Tibial artery (tissue), 4 donors: ENCODE results near the gene P2RX5.
A peak's percentile ranks its signal among the peaks of the same experiment; 100 is the strongest.

ENCODE experiments used
- DNase-seq, 2 donors: peaks; one replicate each; pipeline ENCODE4 v3.0.0-alpha.2; 2019
- H3K27ac ChIP-seq, 2 donors: fragments of 200-600 bp; sonication (generic) in 1 of 2; 1 replicate in 1 of 2; 2 replicates in 1 of 2; pipeline ENCODE4 v1.5.1; 2018 to 2019; ENCODE audit warnings: mild to moderate bottlenecking in 1 of 2
- H3K27me3 ChIP-seq, 2 donors: fragments of 200-600 bp; sonication (generic) in 1 of 2; one replicate each; pipeline versions ENCODE4 v1.5.1 to v1.6.0; 2016 to 2019
- H3K36me3 ChIP-seq, 3 donors: fragments of 200-600 bp; sonication (generic) in 2 of 3; one replicate each; pipeline ENCODE4 v1.5.1; 2016 to 2019; ENCODE audit warnings: mild to moderate bottlenecking in 2 of 3
- H3K4me1 ChIP-seq, 4 donors: fragments of 200-600 bp; sonication (generic) in 2 of 4; 1 replicate in 3 of 4; 2 replicates in 1 of 4; pipeline ENCODE4 v1.5.1; 2016 to 2019
- H3K4me3 ChIP-seq, 2 donors: fragments of 200-600 bp; sonication (generic) in 1 of 2; 1 replicate in 1 of 2; 2 replicates in 1 of 2; pipeline ENCODE4 v1.5.1; 2018 to 2019; ENCODE audit warnings: mild to moderate bottlenecking in 2 of 2
- H3K9me3 ChIP-seq, 3 donors: fragments of 200-600 bp; sonication (generic) in 1 of 3; one replicate each; pipeline ENCODE4 v1.5.1; 2016 to 2019
- intact Hi-C: fragments of 100-400 bp; cut with DNase I; formaldehyde crosslinking; loops from one replicate; pipeline ENCODE4 v1.15.0; 2023; ENCODE audit warnings: low total_unique reads
- TF ChIP-seq, protein P1 (sequence below), 2 experiments: fragments of 200-600 bp in 1 of 2; fragments of 450-650 bp in 1 of 2; IDR thresholded peaks; one replicate each; pipeline ENCODE4 v1.5.1; 2017 to 2019; ENCODE audit warnings: antibody characterized with exemption in 2 of 2, mild to moderate bottlenecking in 1 of 2, moderate library complexity in 1 of 2

The P2RX5 gene

DNA sequence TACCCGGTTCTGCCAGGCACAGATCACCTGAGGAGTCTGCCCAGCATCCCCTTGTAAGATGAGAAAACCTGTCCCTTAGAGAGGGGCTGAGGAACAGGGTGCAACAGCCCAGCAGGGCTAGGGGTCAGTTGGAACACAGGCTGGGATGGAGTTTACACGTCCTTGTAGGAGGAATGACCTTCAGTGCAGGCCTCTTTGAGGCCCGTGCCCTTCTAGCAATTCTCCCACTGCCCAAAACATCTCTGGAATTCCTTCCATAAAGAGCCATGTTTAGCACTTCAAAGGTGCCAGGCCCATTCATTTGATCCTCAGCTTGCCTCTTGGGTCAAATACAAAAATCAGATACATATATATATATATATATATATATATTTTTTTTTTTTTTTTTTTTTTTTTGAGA, 54.9 kb downstream of the P2RX5 start:
- Histone ChIP-seq H3K27ac (no peak overlapping the region), H3K4me1 (peaks cover 0 to 11% (median 9%) of the 10 kb centered on the region in 4 donors), H3K4me3 (no peak overlapping the region), H3K9me3 (no peaks in the 10 kb centered on the region), H3K36me3 (peaks cover 0 to 46% (median 14%) of the 10 kb centered on the region in 3 donors), H3K27me3 (no peaks in the 10 kb centered on the region)
- intact Hi-C loops, result no loop called here
- TF ChIP-seq, protein P1, sequence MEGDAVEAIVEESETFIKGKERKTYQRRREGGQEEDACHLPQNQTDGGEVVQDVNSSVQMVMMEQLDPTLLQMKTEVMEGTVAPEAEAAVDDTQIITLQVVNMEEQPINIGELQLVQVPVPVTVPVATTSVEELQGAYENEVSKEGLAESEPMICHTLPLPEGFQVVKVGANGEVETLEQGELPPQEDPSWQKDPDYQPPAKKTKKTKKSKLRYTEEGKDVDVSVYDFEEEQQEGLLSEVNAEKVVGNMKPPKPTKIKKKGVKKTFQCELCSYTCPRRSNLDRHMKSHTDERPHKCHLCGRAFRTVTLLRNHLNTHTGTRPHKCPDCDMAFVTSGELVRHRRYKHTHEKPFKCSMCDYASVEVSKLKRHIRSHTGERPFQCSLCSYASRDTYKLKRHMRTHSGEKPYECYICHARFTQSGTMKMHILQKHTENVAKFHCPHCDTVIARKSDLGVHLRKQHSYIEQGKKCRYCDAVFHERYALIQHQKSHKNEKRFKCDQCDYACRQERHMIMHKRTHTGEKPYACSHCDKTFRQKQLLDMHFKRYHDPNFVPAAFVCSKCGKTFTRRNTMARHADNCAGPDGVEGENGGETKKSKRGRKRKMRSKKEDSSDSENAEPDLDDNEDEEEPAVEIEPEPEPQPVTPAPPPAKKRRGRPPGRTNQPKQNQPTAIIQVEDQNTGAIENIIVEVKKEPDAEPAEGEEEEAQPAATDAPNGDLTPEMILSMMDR (IDR thresholded peaks at IDR 0.05), result no peak
- no peak for DNase-seq

DNA sequence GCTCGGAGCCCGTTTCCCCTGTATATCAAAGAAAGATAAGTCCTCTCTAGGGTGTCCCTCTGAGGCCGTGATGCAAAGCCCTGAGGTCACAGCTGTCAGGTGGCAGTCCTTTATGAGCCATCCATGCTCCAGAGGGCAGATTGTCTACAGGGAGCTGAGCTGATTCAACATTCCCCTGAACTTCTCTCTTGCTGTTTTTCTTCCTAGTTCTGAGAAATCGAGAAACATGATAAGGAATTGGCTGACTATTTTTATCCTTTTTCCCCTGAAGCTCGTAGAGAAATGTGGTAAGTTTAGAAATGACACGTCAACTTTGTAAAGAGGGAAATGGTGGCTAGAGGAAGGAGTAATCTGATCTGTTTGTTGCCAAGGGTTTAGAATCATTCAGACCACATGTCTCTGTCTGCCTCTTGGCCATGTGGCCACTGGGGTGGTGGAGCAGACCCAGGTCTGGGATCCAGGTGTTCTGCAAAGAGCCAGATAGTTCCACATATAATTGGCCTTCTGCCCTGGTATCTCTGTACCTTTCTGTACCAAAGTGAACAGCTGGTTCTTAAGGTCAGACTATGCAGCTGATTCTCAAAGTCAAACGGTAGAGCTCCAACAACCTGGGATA, 55.9 kb downstream of the P2RX5 start:
- TF ChIP-seq, protein P1 (IDR thresholded peaks at IDR 0.05), result no peak
- no peak overlapping the region for H3K4me3 ChIP-seq
- H3K36me3 ChIP-seq, result peaks cover 0 to 40% (median 10%) of the 10 kb centered on the region in 3 donors
- no peak overlapping the region for H3K27ac ChIP-seq
- no peaks in the 10 kb centered on the region for H3K9me3 ChIP-seq
- intact Hi-C loops, result no loop called here
- no peak for DNase-seq
- no peaks in the 10 kb centered on the region for H3K27me3 ChIP-seq
- peaks cover 0 to 19% (median 15%) of the 10 kb centered on the region in 4 donors for H3K4me1 ChIP-seq

DNA sequence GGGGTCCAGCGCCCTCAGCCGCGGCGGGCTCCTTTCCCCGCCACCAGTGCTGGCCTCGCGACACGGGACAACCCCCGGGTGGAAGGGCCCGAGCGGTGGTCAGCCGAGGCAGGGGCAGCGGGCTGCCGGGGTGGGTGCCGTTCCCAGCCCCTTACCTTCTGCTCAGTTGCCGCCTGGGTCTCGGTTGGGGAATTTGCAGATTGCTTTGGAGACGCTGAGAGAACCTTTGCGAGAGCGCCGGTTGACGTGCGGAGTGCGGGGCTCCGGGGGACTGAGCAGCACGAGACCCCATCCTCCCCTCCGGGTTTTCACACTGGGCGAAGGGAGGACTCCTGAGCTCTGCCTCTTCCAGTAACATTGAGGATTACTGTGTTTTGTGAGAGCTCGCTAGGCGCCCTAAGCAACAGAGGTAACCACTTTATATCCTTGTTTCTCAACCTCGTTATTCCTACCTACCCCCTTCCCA, 59.0 kb downstream of the P2RX5 start:
- TF ChIP-seq, protein P1 (IDR thresholded peaks at IDR 0.05), result peak in 1 of 2 experiments; percentile 2
- Histone ChIP-seq H3K9me3 (no peaks in the 10 kb centered on the region), H3K36me3 (peaks cover 0 to 17% (median 0%) of the 10 kb centered on the region in 3 donors), H3K27ac (peak overlapping the region; percentile 93 to 98), H3K4me3 (peak overlapping the region; percentile 92 to 94), H3K27me3 (no peaks in the 10 kb centered on the region), H3K4me1 (peaks cover 0 to 35% (median 22%) of the 10 kb centered on the region in 4 donors)
- intact Hi-C loops, result loop anchor here (1.0 kb wide), 1 partner anchor 31 kb away; the partner anchor contains the start of genes EMC6 and TAX1BP3
- DNase-seq, result no peak

DNA sequence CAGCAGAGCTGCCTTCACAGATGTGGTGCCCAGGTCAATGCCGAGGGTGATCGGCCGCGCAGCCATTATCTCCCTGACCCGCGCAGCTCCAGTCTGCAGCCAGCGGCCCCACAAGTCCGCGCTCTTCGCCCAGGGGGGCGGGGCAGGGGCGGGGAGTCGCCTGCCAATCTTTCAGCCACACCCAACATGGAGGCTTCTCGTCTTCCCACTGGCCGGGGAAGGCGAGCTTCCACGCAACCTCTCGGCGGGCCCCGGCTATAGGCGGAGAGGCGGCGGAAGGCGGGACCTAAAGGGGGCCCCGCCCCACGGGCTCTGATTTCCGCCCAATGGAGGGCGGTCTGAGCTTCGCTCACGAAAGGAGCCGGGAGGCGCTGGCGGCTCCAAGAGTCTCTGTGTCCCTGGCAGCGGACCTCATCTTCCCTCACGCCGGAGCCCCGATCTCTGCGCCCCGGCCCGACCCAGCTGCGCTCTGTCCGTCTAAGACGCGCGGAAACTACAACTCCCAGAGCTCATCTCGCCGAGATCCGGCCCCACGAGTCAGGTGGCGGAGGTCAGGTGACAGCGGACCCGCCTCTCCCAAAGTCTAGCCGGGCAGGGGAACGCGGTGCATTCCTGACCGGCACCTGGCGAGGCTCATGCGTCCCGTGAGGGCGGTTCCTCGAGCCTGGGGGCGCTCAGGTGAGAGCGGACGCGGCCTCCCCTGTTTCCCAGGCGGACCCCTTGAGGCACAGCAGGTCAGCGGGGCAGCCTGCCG, 59.6 kb downstream of the P2RX5 start, which contains the start of the genes CTNS and SHPK:
CTNS (plus strand) TSS at position 607 of the 754 bp plus-strand sequence. CDS start 3,447 bp downstream, outside the sequence.
SHPK (minus strand) TSS at position 97 of the 754 bp plus-strand sequence; CDS start at position 66, 31 bp downstream.
- TF ChIP-seq, protein P1 (IDR thresholded peaks at IDR 0.05), result peak in 1 of 2 experiments; percentile 7
- Histone ChIP-seq H3K36me3 (peaks cover 0 to 15% (median 0%) of the 10 kb centered on the region in 3 donors), H3K27ac (peak within 1 kb of the TSS; percentile 93 to 98), H3K4me3 (peak within 1 kb of the TSS; percentile 92 to 94), H3K27me3 (no peaks in the 10 kb centered on the region), H3K9me3 (no peaks in the 10 kb centered on the region), H3K4me1 (peaks cover 0 to 35% (median 22%) of the 10 kb centered on the region in 4 donors)
- DNase-seq, result peak; percentile 97 to 98
- intact Hi-C loops, result loop anchor here (1.0 kb wide), 1 partner anchor 32 kb away; the partner anchor contains the start of genes EMC6 and TAX1BP3

DNA sequence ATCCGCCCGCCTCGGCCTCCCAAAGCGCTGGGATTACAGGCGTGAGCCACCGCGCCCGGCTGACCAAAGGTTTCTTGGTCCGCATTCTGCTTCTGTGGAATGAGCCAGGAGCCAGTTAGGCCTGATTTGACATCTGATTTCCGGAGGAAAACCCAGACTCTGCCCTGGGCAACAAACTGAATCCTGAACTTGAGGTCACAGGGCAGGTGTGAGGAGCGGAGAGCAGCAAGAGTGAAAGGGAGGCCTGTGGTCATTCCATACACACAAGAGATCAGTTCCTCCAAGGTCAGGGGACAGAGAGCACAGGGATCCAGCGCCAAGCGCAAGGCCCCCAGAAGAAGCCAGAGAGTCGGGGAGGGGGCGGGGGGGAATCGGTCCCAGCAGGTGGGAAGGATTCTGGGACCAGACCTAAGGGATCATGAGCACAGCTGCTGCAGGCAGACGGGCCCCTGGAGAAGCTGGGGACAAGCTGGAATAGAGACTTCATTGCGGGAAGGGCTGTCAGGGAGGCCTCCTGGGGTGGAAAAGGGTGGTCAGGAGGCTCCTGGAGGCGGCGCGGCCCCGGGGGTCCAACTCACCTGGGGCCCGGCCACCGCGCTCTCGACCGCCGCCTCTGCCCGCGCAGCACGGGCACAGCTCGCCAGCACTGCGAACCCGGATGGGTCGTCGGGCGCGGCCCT, 60.3 kb downstream of the P2RX5 start:
- TF ChIP-seq, protein P1 (IDR thresholded peaks at IDR 0.05), result no peak
- Histone ChIP-seq H3K36me3 (peaks cover 0 to 15% (median 2%) of the 10 kb centered on the region in 3 donors), H3K27me3 (no peaks in the 10 kb centered on the region), H3K9me3 (no peaks in the 10 kb centered on the region), H3K4me1 (peaks cover 0 to 35% (median 22%) of the 10 kb centered on the region in 4 donors), H3K4me3 (peak overlapping the region; percentile 92 to 94), H3K27ac (peak overlapping the region; percentile 93 to 98)
- intact Hi-C loops, result loop anchor here (1.0 kb wide), 1 partner anchor 33 kb away; the partner anchor contains the start of genes EMC6 and TAX1BP3
- DNase-seq, result no peak
